ENCODE results near the gene LENG9.

Gene LENG9

DNA sequence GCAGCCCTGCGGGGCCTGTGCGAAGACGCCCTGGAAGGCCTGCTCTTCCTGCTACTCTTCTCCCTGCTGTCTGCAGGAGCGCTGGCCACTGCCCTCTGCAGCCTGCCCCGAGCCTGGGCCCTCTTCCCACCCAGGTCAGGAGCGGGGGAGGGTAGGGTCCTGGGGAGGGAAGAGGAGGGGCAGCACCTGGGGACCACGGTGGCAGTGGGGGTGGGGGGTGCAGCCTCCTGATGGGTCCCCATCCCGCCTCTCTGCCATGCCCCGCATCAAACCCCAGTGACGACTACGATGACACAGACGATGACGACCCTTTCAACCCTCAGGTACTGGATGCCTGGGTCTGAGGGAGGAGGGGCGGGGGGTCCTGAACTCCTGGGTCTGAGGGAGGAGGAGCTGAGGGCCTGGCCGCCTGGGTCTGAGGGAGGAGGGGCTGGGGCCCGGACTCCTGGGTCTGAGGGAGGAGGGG is 28.0 kb downstream of the LENG9 start:
- DNase-seq = no peak

- peak in 1 of 2 experiments; percentile 37 for DNase-seq
Measured at GRCh38 chr19:54434873-54435214, 28.7 kb downstream of the LENG9 start.

GRCh38 chr19:54434112-54434872 is 29.3 kb downstream of the LENG9 start:
- peak in 1 of 2 experiments; percentile 39 for DNase-seq

DNA sequence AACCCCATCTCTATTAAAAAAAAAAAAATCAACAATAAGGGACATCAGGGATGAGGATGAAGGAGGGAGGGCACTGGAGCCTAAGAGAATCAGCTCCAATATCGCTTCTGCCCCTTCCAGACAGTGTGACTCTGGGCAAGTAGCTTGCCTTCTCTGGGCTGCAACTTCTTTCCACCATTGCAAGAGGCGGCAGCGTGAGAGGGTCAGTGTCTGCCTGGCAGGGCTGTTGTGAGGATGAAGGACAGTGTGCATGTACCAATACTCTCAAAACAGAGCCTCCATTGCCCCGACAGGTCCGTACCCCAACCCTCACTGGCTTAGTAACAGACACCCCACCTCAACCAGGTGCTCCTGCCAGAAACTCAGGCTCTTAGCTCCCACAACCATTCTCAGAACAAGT is 29.9 kb downstream of the LENG9 start:
- no peak for DNase-seq

DNA sequence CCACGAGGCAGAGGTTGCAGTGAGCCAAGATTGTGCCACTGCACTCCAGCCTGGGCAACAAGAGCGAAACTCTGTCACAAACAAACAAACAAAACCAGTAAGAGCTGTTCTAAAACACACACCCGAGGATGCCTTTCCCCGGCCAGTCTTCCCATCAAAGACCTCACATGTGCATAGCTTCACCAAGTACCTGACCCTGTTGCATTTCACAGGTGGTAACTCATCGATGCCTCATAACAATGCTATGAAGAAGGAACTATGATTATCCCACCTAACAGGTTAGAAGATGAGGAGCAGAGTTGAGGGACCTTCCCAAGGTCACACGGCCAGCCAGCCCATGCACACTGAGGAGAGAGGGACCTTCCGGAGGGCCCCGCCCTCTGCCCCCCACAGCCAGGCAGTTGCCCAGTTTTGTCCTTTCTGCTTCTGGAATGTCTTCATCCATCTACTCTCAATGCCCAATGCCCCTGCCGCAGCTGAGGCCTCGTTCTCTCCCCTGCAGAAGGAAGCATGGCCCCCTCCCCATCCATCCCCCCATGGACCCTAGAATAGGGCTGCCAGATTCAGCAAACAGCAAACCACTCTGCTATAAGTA is 31.3 kb downstream of the LENG9 start:
- no peak for DNase-seq

GRCh38 chr19:54431255-54431838 is 32.2 kb downstream of the LENG9 start:
- peak; percentile 43 to 70 for DNase-seq

GRCh38 chr19:54430306-54431254 is 33.0 kb downstream of the LENG9 start:
- peak in 1 of 2 experiments; percentile 20 for DNase-seq

GRCh38 chr19:54429545-54430227 is 33.9 kb downstream of the LENG9 start:
- no peak for DNase-seq

DNA sequence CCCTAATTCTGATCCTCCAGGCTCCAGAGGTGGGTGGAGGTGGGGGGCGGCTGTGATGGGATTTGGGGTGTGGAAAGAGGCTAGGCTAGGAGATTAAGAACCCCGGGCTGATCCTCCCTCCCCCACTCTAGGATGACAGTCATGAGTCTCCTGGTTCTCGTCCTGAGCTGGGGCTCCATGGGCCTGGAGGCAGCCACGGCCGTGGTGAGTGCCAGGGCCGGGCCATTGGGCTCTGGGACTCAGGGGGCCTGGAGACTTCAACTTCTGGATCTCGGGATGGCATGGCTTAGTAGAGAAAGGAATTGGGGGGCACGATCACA is 34.4 kb downstream of the LENG9 start:
- no peak for DNase-seq

- no peak for DNase-seq
Measured at GRCh38 chr19:54428323-54429175, 35.0 kb downstream of the LENG9 start.

- DNase-seq = no peak
Measured at GRCh38 chr19:54427586-54427985, 36.0 kb downstream of the LENG9 start.

- no peak for DNase-seq
Measured at GRCh38 chr19:54426291-54426931, 37.2 kb downstream of the LENG9 start.

GRCh38 chr19:54425382-54425723 is 38.2 kb downstream of the LENG9 start:
- no peak for DNase-seq

DNA sequence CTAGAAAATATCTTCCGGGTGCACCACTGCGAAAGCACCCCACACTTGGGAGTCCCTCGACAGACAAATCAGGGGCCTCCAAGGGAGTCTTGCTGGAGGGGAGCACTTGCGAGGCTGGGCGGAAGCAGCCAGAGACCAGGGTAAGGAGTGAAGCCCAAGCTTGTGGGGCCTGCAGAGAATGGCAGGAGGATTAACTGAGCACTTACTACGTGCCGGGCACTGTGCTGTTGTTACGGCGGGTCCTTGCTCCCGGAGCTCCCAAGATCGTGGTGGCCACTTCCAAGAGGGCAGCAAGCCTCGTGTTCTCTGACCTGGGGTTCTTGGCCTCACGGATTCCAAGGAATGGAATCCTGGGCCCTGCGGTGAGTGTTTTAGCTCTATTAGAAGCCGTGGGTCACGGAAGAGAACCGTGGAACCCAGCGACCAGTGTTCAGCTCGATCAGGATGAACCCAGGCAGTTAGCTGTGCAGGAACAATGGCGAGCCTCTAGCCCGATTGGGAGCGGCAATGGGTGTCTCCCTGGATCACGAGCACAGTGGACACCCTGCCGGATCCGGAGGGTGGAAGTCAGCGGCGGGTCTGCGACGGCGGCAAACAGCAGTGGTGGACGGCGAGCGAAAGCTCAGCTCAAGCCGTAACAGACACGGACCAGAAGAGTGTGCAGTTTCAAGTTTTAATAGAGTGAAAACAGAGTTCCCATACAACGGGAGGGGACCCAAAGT is 38.8 kb downstream of the LENG9 start:
- DNase-seq = no peak

GRCh38 chr19:54424201-54424600 is 39.4 kb downstream of the LENG9 start:
- no peak for DNase-seq

GRCh38 chr19:54422136-54422535 is 41.4 kb downstream of the LENG9 start:
- no peak for DNase-seq

- DNase-seq = no peak
Measured at GRCh38 chr19:54421521-54421920, 42.1 kb downstream of the LENG9 start.

DNA sequence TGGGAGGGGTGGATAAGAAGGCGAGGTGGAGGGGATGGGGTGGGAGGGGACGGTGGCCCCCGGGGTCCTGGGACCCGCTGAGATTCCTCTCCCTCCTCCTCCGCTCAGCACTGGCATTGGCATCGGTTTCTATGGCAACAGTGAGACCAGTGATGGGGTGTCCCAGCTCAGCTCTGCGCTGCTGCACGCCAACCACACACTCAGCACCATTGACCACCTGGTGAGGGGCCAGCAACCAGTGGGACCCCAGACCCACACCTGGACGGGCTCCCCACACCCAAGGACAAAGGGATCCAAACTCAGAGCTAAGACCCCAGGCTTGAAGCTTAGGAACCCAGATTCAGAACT is 42.4 kb downstream of the LENG9 start:
- no peak for DNase-seq

GRCh38 chr19:54420383-54421168 is 43.0 kb downstream of the LENG9 start:
- DNase-seq = no peak

GRCh38 chr19:54420068-54420382 is 43.6 kb downstream of the LENG9 start:
- DNase-seq = no peak

Measured in NCI-H2081 (cell line).